T-helper 9 cell (primary cell): Measurements from ENCODE around the gene IGFALS.

Experiments
- DNase-seq: peaks from one replicate; pipeline ENCODE4 v3.0.0-alpha.2; 2020

The IGFALS gene

DNA sequence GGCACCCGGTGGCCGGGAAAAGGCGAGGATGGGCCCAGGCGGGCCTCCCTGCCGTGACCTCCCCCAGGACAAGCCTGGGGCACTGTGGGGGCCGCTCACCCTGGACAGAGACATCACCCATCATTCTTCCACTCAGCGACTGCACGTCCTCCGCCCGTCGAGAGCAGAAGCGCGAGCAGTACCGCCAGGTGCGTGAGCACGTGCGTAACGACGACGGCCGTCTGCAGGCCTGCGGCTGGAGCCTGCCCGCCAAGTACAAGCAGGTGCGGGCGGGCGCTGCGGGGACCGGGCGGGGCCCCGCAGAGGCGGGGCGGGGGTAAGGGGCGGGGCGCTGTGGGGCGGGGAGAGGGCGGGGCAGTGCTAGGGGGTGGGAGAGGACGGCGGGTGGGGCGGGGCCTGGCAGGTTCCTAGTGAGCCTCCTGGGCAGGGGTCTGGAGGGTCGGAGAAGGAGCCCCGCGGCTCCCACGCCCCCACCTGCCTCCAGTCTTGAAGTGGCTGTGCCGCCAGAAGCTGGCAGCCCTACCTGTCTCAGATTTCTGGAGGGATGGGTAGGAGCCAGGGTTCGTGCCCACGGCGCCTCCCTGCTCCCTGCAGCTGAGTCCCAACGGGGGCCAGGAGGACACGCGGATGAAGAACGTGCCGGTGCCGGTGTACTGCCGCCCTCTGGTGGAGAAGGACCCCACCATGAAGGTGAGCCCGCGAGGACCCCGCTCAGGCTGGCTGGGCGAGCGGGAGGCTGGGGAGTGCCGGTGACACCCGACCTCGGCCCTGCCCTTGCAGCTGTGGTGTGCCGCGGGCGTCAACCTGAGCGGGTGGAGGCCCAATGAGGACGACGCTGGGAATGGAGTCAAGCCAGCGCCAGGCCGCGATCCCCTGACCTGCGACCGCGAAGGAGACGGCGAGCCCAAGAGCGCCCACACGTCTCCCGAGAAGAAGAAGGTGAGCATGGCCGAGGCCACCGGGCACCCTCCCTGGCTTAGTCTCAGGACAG lies 29.7 kb downstream of the IGFALS start:
- no peak for DNase-seq

DNA sequence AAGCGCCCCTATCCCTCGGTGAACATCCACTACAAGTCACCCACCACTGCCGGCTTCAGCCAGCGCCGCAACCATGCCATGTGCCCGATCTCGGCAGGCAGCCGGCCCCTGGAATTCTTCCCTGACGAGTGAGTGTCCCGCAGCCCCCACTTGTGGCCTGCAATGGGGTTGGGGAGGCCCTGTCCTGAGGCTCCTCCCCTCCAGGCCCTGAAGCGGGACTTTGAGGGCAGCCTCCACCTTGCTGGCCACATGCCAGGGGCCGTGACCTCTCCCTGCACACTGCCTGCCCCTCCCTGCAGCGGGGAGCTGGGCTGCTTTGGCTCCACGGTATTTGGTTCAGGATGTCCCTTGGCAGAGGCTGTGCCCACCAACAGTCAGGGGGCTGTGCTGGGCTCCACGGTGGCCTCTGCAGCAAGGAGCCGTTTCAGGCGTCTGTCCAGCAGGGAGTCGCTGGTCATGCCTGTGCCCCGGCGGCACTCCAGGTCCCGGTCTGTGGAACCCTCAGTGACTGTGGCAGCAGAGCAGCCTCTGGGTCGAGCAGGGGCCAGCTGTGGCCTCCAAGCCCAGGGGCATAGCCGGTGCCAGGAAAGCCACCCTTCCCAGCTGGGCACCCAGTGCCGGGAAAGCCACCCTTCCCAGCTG lies 30.5 kb downstream of the IGFALS start:
- no peak for DNase-seq

DNA sequence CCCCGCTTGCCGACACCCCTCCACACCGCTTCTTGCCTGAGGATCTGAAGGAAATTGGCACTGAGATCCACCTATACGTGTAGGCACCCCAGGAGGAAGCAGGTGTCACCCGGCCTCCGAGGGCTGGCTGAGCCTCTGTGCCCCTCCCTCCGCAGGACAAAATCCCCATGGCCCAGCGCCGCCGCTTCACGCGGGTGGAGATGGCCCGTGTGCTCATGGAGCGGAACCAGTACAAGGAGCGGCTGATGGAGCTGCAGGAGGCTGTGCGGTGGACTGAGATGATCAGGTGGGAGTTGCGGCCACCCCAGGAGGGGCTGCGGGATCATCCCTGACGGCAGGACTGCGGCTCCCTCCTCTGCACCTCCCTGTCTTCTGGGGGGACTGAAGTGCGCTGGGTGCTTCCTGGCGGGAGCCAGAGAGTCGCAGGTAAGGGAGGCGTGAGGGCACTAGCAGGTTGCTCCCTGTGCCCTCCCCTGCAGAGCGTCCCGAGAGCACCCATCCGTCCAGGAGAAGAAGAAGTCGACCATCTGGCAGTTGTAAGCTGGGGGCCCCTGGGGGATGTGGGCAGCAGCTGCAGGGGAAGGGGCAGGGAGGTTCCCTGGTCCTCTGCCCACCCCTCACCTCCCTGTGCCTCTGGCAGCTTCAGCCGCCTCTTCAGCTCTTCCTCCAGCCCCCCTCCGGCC lies 31.2 kb downstream of the IGFALS start:
- no peak for DNase-seq

DNA sequence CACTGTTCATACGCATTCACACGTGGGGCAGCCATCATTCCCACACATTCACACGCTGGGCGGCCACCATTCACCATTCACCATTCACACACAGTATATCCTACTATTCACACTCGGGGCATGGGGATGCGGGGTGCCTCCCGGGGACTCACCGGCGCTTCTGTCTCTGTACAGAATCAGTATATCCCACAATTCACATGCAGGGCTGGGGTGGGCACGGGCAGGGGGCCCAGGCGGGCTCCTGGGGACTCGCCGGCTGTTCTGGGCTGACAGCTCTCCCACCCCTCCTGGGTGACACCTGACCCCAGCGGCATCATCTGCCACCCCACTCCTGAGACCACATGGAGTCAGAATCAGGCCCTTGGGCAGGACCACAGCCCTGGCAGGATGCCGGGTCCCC lies 31.8 kb downstream of the IGFALS start:
- no peak for DNase-seq

DNA sequence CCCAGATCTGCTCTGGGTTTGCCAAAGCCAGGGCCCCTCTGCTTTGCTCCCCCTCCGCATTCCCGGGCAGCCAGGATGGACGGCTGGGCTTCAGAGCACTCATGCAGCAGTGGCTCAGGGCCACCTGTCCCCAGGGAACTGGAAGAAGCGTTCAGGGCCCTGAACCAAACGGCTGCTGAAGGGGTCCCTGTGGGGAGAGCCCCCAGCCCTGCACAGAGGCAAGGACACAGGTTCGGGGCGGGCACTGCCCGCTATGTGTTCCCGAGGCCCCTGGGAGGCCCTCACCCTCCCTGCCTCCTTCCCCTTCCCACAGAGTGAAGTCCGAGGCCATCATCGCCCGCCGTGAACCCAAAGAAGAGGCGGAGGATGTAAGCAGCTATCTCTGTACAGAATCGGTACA lies 32.6 kb downstream of the IGFALS start:
- no peak for DNase-seq

DNA sequence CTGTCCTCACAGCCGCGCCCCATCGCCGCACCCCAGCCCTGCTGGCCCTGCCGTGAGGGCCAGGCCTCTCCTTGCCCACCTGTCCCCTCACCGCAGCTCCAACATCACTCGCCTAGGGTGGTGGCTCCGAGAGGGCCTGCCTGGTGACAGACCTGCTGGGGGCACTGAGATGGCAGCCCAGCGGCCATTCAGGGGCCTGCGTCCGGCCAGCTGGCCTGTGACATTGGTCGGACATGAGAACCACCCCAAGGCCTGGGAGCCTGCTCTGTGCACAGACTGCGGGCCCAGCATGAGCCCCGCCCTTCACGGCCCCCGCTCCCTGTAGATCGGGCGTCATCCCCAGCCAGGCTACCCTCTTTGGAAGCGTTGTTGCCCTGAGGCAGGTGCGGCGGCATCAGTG lies 34.0 kb downstream of the IGFALS start:
- no peak for DNase-seq

DNA sequence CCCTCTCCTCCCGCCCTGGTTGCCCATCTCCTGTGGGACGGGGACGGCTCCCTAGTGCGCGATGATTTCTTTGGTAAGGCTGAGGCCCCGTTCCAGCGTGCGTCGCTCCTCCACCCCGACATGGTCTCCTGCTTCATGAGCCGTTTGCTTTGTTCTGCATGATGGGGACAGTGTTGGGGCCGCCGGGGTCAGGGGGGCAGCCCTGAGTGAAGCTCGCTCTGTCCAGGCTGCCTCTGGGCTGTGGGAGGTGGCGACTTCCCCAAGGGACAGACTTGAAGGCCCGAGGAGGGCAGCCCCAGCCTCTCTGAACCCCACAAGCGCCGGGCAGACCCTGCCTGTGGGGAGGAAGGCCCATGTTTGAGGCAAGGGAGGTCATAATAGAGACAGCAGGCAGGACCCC lies 34.6 kb downstream of the IGFALS start:
- no peak for DNase-seq

DNA sequence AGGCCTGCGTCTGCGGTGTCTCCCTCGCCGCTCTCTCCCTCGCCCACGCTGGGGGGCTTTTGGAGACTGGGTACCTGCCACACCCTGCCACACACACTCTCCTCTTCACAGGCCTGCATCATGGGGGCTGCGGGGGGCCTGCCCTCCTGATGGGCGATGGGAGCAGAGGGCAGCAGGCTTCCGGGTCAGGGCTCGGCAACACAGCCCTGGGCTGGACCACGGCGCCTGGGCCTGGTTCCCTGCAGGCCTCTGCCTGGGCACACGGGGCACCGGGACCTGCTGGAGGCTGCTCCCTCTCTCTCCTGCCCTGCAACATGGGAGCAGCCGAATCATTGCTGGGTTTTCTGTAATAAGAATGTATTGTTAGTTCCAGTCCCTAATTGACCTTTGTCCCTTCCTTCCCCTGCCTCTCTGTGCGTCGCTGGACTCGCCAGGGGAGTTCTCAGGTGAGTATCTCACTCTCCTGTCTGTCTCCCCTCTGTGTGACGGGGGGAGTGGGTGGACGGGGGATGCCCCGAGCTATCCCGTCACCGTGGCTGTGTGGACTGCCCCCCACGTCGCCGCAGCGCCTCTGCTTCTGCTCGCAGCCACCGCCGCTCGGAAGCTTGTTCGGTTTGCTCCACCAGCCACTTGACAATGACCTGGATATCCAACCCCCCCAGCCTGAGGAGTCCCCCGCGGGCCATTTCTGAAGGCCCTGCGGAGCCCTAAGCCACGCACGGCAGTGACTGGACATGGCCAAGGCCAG lies 35.6 kb downstream of the IGFALS start:
- no peak for DNase-seq

DNA sequence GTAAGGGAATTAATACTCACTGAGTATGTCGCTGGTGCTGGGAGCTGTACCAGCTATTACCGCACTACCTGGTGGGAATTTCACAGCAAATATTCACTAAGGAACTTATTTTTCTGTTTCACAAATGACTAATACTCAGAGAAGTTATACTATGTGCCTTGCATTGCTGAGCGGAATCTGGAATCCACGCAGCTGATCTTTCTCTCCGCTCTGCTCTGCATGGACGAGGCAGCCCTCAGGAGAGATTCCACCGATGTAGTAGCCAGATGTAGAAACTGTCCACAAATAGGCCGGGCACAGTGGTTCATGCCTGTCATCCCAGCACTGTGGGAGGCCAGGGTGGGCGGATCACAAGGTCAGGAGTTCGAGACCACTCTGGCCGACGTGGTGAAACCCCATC lies 39.3 kb downstream of the IGFALS start:
- DNase-seq = no peak

DNA sequence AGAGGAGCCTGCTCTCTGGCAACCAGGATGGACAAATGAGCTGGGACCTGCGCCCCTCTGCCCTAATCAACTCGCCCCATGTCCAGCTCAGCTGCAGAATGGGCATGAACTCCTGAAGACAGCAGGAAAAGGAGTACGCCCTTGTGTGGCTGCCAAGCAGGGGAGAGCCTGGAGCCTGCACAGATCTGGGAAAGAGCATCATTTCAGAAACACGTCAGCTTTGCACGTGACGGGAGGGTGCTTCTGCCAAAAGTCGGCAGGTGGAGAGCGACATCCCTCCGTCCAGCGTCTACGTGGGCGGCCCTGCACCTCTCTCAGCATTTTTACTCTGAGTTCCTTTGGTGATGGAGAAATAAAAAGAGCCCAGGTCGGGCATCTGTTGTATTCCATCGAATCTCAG lies 40.7 kb downstream of the IGFALS start:
- DNase-seq = no peak

DNA sequence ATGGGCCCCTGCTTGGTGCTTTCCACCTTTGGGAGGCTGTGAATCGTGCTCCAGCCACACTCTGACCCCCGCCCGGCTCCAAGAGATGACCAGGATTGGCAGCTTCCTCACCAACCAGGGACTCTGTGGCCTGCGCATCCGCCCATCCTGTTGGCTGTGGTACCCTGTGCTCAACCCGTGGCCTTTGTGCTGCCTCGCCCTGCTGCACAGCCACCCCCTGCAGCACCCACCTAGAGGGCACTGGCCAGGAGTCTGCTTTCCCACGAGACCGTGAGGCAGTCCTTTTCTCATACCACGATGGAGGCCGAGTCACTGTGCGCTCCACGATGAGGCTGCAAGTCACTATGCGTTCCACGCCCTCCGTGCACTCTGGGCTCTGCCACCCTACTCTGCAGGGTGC lies 41.6 kb downstream of the IGFALS start:
- DNase-seq = no peak

DNA sequence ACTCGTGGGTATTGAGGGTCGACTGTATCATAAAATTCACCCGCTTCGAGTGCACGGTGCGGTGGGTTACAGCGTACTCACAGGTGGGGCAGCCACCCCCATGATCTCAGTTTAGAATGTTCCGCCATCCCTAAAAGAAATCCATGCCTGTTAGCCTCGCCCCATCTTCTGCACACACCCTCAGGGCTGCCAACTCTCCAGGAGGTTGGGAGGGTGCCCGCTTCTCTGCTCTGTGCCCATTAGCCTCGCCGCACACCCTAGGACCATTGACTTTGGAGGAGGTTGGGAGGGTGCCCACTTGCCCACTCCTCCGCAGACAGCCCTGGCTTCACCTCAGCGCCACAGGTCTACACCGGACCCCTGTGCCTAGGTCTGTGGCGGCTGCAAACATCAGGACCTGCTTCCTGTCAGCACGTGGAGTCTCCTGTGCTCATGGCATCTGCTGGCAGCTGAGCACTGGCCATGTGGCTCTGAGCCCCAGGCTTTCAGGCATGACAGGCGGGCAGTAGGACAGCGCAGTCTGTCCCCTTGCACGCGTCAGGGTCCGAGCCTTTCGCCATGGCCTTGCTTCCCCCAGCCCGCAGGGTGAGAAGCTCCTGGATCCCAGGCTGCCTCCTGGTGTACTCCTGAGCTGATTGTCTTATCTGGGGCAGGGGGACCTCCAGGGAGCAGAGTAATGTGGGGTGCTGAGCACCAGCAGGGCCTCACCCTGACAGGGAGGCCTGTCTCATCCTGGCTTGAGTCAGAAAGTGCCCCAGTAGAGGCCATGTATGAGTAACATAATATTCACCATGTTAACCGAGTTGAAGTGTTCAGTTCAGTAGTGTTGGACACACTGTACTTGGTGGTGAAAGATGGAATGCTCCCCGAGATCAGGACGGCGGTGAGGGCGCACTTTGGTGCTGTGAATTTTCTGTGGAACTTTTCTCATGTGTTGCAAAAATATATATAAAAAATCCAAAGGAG lies 44.1 kb downstream of the IGFALS start:
- no peak for DNase-seq

DNA sequence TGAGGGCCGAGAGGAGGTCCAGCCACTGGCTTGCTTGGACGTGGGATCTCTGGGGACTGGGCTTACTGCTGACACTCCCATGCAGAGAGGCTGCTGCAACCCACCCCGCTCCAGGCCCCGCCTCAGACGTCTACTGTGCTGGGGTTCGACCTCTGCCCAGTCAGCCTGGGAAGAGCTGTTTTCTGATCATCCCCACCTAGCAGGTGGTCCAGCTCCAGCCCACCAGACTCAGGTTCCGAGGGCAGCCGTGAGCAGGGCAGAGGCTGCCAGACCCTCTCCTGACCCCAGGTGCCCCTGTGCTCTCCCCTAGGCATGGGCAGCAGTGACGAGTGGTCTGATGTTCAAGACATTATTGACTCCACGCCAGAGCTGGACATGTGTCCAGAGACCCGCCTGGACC lies 45.6 kb downstream of the IGFALS start:
- no peak for DNase-seq

DNA sequence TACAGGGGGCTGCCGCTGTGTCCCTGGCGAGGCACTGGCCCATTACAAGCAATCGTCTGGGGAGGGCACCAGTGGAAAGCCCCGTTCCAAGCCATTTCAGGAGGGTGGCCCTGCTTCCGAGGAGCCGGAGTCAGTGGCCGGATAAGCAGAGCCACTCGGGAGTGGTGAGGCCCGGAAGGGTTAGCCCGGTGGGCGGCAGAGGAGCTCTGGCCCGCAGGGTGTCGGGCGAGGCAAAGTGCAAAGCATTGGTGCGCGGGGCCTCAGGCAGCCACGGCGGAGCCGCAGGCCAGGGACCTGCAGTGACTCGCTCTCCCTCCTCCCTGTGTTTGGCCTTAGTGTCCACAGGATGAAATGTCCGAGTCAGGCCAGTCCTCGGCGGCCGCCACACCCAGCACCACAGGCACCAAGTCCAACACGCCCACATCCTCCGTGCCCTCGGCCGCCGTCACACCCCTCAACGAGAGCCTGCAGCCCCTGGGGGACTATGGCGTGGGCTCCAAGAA lies 46.8 kb downstream of the IGFALS start:
- no peak for DNase-seq

DNA sequence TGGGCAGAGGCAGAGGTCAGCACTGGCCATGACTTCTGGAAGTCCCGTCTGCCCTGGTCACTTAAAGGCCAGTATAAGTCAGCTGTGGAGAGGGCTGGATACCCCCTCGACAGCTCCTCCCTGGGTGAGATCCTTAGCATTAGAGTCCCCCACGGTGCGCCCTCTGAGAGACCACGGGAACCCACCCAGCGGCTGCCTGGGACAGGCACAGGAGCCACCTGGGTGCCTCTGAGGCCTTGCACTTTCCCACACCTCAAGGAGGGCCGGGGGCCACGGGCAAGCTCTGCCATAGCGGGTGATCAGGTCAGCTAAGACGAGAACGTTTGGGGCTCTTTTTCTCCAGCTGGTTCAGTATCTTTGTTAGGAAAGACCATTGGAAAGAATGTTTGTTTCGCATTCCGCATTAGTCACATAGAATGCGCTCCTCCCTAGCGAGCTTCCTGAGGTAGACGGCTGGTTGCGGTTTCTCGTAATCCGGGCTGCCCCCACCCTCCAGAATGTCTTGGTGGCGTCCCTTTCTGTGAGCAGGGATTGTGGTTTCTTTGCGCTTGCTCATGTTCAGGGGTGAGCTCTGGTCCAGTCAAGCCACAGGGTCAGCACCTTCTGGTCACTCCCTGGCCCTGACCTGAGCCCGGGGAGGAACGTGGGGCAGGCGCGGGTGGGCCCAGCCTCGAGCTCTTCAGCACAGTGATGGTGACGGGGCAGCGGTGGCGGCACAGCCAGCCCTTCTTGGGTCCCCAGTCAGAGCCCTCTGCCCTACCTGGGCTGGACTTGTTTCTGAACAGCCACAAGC lies 47.4 kb downstream of the IGFALS start:
- DNase-seq = no peak

DNA sequence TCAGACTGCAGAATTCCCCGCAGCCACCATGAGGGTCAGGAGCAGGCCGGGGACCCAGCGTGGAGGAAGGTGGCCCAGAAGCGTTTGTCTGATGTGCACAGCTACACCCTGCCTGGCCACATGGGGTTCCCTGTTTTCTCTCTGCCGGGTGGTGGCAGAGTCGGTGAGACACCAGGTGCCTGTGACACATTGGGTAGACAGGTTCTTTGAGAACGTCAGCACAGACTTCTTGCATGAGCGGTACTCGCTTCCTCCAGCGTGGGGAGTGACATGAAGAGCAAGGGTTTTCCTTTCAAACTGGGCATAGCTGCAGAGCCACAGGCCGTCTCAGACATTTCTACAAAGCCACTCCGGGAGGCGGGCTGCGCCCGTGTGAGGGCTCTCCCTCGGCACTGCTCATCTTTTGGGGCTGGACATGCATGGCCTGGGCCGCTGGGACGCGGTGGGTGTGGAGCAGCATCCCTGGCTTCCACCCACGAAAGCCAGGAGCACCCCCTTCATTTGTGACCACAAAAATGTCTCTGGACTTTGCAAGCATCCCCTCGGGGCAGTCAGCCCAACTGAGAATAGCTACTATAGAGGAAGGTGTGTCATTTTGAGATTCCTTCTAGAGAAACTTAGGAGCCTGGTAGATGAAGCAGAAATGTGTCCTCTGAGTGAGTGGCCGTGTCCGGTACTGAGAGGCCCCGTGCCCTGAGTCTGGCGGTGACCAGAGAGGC lies 48.2 kb downstream of the IGFALS start:
- no peak for DNase-seq

DNA sequence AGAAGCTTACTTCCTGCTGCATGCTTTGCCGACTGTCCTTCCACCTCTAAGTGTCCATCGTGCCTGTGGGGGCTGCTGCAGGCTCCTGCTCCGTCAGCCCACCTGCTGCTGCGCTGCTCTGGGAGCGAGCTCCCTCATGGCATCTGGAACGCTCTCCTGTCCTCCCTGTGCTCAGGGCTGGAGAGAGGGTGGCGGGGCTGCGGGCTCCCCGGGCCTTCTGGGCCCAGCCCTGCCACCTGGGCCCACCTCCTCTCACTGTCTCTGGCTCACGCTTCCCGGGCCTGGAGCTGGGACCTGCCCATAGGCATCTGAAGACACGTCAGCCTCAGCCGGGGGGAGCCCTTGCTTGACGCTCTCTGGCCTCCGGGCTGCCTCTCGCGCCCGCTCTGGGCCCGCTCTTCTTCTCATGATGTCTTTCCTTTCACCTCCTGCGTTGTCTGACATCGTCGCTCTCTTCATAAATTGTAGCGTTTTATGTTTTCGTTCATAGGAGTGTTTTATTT lies 49.1 kb downstream of the IGFALS start:
- DNase-seq = no peak

DNA sequence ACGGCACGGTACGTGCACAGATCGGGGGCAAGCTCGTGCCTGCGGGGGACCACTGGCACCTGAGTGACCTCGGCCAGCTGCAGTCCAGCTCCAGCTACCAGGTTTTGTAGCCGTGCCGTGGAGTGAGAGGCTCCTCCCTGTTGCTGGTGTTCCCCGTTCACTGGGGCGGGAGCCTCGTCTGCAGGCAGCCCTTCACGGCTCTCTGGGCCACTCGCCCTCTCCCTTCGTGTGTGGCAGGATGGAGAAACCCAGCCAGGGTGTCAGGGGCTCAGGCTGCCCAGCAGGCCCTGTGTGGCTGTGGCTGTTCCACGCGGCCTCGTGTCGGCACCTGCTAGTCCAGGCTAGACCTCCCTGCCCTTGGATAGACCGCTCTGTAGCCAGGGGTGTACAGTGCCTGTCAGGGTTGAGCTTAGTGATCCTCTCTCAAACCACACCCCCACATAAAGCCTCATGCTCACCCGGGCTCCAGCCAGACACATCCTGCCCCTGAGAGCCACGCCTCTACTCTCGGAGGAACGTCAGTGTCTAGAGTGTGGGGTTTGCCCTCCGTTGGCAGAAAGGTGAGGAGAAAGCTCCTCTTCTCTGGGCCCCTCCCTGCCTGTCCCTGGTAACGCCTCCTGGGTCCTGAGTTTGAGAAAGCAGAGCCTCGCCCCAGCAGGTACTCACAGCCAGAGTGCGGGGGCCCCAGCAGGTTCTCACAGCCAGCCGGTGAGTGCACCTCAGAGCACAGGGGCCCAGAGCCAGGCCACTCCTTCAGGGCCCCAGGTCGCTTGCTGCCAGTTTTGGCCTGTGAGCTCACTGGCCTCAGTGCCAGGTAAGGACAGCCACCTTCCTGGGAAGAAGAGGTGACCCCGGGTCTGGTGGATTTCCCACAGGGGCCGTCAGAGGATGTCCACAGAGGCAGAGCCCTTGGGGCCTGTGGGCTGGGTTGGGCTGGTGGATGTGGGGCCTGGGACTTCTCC lies 49.8 kb downstream of the IGFALS start:
- DNase-seq = no peak
